CD4-positive, alpha-beta T cell treated with Interleukin-21 for 1 hour (primary cell): ENCODE measurements around the gene GMIP.

Experiments used
- DNase-seq: peaks from one replicate; pipeline ENCODE4 v3.0.0-alpha.2; 2020

Gene GMIP

DNA sequence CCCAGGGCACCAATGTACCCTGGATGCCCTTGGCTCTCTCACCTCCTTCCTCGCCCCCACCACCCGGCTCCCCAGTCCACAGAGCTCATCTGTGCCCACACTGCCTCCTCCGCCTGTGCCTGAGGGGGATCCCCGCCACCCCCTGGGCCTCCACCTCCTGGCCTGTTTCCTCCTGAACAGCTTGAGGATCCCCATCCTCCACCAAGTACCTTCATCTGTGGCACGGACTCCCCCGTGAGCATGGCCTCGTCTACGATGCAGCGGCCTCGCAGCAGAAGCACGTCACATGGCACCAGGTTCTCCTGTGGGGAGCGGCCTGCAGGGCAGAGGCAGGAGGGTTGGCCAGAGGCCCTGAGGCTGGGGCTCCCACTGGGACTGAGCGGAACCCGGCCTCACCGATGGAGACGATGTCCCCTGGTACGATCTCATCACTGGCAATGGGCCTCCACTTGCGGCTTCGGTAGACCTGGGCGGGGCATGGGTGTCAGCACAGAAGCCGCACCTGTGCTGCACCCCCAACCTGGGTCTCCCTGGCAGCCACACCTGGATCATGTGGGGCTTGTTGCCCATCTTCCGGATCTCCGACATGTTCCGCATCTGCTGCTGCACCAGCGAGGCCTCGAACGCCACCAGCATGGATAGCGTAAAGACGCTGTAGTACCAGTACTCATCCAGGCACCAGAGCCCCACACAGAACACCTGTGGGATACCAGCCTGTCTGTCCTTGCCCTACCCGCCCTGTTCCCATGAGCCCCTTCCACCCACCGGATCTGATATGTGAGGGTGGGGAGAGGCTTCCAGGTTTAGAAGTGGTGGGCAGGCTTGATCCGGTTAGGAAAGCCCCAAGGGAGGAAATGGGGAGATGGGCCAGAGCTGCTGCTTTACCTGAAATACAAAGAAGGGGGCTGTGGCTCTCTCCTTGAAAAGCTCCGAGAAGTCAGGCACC is 13.3 kb upstream of the GMIP start:
- DNase-seq, result no peak

DNA sequence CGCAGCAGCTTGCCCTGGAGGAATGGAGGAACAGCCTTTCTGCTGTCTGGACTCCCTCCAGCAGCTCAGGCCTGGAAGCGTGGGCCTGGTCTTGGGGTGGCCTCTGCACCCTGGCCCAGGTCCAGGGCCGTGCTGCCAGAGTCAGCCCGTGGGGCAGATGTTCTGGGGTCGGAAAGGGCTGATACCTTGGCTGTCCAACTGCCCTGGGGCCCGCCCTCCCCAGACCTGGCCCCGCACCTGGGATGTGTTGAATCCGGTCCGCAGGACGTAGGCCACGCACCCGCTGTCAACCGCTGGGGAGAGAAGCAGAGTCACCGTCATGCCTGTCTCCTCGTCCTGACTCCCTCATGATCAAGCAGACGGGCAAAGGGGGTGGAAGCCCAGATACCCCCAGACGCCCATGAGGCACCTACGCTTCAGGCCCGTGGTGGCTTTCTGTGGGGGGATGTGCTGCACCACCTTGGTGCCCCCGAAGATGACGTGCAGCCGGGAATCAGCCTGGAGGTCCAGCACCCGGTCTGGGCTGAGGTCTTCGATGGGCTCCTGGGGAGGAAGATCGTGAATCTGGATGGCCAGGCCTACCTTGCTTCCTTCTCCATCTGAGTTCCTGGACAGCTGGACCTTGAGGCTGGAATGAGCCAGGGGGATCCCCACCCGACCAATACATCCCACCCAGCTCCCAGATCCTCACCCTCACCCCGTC is 12.3 kb upstream of the GMIP start:
- DNase-seq, result no peak

DNA sequence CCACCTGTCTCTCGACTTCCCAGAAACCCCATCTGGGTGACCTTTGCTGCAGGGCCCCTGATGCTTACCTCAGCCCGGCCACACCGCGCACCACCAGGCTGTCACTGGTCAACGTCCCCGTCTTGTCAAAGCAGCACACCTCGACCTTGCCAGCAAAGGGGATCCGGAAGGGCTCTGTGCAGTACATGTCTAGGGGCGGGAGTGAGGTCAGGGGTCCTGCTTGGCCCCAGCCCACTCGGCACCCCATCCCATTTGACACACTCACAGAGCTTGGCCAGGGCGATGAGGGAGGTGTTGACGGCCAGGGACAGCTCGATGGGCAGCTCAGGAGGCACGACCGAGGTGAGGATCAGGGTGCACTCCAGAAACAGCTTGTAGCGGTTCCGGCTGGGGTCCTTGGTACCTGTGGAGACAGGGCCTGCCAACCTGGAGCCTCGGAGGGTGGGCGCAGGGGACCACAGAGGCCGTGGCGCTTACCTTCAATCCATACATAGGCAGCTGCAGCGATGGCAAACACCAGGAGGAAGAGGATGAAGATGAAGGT is 11.7 kb upstream of the GMIP start:
- no peak for DNase-seq

DNA sequence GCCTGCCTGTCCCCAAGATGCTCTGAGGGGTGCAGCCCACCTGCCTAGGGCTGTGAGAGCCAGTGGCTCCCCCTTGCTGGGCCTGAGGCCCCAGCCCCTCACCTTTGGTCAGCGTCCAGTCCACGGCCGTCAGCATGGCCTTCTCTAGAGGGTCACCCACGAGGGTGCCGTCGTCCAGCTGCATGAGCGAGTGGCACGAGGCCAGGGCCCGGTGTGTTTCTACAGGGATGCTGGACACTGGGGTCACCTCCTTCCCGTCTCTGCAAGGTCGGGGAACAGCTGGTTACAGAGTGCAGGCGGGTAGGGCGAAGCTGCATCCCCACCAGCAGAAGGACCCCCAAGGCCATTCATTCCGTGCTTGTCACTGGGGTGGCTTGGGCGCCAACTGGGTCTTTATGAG is 11.0 kb upstream of the GMIP start:
- no peak for DNase-seq

DNA sequence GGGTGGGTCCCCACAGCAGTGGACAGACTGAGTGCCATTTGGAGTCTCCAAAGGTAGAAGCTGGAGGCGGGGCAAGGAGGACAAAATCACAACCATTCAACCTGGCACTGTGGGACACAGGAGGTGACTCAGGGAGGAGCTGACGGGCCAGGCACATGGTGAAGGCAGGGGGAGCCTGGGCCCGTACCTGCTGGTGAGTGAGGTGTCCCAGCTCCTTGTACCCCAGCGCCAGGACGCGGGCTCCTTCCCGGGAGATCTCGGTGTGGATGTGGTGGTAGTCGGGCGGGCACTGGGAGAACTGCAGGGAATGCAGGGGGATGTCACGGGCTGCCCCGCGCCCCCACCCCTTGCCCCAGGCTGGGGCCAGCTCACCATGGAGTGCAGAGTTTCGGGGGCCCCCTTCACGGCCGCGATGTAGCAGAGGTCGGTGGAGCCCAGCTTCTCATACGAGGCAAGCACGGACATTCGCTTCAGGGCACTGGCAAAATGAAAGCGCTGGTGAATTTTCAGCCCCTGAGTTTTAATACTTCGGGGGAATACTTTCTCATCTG is 10.2 kb upstream of the GMIP start:
- DNase-seq, result no peak

DNA sequence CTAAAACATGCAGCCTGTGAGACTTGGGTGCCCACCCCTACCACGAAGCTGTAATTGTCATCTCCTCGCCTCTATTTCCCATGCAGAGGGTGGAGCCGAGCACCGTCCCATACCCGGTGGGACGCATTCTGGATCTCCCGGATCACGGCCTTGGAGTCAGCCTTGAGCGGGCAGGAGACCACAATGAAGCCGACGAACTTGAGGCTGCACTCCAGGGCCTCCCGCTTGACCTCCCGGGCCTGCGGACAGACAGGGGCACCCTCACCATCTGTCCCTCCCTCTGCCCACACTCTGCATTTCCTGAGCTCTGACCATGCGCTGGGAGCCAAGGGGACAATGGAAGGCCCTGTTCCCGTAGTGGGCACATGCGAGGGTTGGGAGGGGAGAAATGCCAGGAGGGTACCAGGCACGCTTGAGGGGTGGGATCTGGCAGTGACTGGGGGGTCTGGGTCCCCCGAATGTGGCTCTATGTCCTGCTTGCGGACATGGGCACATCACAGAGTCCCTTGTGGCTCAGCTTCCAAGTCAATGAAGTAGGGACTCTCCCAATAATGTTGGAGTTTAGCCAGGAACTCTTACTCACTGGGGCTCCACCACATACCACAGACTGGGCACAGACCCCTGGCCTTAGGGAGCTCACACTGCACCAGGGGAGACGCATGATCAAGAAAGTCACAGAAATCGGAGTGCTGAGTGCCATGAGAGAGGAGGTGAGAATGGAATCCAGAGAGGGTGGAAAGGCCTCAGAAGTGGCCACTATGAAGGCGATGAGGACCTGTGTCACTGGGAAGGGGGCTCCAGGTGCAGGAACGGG is 9.2 kb upstream of the GMIP start:
- DNase-seq, result no peak

DNA sequence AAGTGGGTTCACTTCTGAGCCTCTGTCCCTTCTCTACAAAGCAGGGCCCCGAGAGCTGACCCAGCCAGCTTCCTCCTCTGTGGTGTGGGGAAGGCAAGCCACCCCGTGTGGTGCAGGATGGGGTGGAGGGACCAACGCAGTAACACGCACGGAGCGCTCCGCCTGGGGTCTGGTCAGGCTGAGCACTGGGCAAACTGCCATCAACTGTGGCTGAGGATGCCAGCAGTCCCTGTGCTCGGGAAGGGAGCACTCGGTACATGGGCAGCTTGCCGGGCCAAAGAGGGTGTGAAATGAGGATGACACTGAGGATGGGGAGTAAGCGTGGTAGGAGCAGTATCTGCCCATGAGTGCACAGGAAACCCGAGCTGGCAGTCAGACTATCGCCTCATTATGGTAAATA is 7.6 kb upstream of the GMIP start:
- DNase-seq, result no peak

DNA sequence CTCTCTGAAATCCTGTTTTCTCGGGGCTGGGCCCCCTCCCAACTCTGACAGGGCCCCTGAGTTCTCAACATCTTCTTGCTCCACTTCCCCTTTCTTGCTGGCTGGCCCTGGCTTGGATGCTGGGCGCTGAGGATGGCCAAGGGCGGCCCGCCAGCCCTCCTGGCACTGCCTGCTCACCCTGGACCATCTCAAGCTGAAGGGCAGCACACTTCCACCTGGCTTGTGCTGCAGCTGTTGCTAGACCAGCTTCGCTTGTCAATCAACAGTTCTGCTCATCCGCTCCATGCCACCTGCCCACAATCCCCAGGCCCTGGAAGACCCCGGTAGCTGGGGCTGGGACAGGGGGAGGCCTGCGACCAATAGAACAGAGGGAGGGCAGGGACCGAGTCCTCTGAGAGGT is 6.9 kb upstream of the GMIP start:
- no peak for DNase-seq

DNA sequence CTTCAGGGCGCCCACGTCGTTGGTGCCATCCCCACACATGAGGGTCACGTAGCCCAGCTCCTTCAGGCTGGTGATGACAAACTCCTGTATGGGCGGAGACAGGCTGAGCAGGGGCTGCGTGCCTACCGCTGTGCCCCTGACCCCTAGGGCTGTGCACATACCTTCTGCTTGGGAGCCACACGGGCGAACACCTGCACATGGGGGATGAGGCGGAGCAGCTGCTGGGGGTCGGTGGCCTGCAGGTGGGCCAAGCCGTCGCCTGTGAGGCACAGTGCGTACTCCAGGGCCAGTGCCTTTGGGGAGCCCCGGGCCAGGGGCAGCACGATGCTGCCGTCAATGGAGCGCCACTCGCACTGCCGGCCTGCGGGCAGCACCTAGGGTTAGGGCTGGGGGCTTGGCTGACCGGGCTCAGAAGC is 6.1 kb upstream of the GMIP start:
- DNase-seq, result no peak

DNA sequence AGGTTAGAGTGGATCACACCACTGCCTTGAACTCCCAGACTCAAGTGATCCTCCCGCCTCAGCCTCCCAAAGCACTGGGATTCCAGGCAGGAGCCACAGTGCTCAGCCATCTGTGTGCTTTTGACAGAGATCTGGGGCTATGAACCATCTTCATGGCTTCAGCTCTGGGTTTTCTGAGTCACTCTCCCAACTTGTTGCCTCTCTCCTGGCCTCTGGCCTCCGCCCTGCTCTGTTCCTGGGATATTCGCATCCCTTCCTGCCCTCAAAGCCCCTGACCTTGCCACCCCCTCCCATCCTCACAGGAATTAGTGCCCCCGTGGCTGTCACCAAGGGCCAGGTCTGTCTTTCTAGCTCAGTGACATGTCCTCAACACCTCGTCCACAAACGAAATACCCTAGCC is 5.7 kb upstream of the GMIP start:
- DNase-seq, result no peak

DNA sequence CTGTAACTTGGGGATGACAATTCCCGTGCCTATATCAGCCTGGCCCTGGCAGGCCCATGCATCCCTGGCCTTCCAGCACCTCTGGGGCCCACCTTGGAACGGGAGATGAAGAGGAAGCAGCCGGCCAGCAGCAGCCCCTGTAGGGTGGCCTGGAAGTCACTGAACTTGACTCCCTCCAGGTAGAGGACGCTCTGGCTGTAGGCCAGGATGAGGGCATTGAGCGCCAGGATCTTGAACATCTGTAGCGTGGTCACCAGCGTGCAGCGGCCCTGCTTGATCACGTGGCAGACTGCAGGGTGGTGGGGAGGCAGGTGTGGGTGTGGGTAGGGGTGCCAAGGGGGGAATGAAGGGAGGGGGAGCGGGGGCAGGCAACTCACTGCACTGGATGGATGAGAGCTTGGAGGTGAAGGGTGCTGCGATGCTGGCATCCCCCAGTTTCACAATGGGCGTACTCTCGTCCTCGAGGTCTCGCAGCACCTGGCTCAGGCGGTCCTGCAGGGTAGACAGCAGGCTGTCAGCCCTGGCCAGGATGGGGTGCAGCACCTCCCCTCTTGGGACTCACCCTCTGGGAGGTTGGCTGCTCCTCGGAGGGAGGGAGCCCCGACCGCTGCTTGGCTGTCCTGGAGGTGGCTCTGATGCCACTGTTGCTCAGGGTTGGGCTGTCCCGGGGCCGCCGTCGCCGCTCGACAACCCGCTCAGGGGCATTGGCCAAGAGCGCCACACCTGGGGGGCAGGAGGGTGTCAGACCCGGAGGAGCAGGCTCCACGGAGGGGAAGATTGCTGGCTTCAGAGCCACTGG is 3.8 kb upstream of the GMIP start:
- no peak for DNase-seq

DNA sequence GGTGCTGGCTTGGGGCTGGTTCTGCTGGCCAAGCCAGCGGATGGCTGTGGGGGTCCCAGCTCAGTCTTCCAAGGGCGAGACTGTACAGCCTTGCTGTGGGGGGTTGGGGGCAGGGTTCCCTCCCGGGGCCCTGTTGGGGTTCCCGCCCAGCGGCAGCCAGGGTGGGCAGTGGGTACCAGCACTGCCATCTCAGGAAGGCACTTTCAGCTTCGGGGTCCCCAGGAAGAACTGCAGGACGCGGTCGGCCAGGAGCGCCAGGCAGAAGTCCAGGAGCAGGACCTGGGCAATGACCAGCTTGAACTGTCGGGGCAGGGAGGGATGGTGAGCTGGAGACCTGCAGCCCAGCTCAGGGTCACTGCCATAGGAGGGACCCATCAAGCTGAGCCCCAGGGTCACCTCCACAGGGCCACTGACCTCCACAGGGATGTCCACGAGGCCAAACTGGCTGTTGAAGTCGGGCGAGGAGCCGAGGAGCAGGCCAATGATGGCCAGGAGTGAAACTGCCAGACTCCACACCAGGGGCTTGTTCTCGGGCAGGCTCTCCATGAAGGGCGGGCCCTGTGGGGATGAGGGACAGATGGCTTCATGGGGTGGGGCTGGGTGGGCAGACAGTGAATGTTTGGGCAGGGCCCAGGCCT is 1.9 kb upstream of the GMIP start:
- no peak for DNase-seq

DNA sequence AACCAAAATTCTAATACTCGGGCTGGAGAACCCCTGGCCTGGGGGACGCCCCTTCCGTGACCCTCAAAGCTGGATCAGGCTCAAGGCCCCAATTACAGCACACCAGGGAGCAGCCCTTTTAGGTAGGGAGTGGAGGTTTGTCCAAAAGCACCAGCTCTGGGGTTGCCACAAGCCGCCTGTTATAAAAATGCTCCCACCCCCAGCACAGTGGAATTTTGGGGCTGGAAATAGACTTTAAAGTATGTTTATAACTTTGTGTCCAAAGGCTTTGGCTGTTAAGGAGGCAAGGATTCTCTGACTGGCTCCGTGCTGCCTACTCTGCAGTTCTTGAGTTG is 564 bp upstream of the GMIP start:
- DNase-seq, result no peak

DNA sequence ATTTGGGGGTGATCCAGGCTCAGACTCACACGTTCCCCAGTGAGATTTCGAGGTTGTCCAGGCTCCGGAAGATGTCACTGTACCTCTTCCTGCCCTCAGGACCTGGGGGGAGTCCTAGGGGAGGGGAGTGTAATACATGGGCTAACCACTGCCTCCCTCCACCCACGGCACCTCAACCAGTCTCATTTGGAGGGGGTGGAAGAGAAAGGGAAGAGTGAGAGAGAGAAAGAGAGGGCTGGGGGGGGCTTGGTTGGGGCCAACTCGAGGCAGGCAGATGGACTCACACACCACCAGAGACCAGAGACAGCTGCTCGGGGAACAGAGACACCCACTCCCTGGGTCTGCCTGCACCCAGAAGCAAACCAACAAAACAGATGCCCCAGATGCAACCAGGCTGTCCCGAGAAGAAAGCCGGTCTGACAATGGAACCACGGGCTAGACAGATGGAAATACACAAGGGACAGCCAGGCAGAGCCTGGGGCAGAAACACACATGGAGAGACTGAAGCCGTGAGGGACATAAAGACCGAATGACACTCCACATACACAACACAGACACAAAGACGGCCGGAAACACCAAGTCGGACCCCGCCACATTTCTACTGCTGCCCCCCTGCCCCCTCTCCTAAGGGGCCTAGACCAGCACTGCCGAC is 825 bp downstream of the GMIP start:
- DNase-seq, result peak; percentile 72

DNA sequence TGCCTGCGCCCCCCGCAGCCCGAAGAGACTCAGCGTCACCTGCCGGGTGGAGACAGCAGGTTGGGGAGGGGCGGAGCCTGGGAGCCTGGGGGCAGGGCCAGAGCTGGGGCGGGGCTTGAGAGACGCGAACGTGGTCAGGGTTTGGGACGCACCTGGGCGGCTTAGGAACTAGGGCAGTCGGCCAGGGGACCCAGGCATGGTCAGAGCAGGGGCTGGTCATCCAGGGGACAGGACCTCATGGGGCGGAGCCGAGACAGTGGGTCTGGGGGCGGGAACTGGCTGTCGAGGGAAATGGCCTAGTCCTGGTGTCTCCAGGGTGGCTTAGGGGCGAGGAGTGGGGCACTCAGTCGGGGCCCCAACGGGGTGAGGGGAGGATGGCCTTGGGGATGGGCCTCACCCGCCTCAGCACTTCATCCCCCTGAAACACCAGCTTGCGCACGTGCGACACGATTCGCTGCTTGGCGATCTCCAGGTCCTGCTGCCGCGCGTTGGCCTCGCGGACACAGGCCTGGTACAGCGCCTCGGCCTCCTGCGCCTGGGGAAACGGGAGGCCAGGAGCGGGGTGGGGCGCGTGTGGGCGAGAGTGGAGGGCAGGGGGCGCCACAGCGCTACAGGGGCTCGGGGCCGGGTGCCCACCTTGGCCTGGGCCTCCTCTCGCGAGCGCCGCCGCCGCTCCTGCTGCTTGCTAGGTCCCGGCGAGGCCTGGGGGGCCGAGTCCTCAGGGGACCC is 5.8 kb downstream of the GMIP start:
- DNase-seq, result no peak

DNA sequence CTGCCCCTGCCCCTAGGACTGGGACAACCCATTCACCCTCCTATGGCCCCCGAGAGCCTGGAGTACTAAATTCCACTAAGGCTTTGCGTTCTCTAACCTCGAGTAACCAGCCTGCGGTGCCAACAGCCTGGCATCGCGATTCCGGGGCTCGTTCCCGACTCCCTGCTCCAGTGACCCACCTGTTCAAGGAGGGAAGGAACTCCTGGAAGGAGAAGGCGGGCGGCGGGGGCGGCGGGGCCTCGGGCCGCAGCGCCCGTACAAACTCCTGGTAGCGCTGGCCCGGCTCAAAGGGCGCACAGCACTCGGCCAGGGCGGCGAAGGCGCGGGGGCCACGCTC is 6.3 kb downstream of the GMIP start:
- no peak for DNase-seq

DNA sequence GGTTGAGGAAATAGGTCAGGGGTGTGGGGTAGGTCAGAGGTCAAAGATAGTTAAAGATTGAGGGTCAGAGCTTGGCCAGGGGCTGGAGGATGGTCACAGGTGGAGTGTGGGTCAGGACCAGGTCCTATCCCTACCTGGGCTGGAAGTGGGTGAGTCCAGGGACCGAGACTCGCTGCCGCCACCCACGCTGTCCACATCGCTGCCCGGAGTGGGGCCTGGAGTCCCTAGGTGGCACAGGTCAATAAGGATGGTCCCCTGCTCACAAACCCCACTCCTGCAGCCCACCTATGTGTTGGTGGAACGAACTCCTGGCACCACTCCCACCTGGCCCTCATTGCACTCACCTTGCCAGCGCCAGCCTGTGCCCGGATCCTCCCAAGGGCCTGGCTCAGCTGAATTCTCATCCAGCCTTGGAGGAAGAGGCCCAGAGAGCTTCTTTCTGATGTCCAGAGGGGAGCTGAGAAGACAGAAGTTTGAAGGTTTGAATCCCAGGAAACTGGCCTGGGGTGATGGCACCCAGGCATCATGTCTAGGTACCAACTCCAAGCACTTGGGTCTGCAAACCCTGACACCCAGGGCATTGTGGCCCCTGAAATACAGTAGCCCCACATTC is 6.8 kb downstream of the GMIP start:
- no peak for DNase-seq

DNA sequence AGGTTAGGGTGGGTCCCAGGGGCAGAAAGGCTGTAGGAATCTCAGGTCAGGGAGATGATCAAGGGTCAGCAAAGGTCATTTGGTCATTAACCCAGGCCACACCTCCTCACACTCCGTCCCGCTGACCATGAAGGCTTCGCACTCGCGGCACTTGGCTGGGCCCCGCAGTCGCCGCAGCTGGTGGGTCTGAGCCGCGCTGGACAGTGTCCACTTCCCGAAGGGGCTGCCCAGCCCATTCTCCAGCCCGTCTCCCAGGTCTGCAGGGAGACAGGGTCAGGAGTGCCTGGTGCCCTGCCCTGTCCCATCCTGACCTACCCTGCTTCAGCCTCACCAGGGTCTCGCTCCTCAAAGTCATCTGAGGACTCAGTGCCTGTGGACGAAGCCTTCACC is 8.1 kb downstream of the GMIP start:
- DNase-seq, result no peak

DNA sequence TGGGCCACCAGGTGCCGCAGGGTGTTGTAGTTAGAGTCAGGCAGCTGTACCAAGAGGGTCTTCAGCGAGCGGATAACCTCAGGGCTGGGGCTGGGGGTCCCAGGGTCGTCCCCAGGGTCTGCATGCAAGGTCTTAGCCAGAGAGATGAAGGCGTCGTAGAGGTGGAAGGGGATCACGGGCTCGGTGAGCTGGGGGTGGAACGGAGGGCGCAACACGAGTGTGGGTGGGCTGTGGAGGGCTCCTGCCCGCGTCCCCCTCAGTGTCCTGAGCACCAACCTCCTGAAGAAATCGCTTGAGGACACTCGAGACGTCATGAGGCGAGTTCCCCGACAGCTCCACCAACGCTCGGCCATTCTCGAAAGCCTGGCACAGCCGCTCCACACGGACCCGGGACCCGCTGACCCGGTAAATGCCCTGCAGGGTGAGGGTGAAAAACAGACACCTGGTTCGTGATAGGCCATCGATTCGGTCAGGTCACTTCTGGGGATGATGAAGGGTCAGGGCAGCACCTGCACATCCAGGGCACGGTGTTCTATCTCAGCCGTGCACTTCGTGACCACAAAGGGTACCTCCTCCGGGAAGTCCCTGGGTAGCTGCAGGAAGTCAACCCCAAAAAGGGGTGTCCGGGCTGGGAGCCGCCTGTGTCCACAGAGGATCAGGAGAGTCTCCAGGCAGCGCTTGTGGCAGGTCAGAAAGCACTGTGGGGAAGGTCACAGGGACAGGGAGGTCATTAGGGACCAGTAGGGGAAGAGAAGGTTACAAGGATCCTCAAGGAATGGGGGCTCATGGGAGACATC is 8.7 kb downstream of the GMIP start:
- DNase-seq, result no peak
